CD1c-positive myeloid dendritic cell (primary cell): ENCODE results near the gene CPNE6.
"Not testable (repeated sequence)": the region's sequence is repeated elsewhere in the genome, so short reads cannot be mapped to it uniquely, and the experiment has no call there.

Source experiments
- DNase-seq: peaks from one replicate; pipeline ENCODE4 v3.0.0-alpha.2; 2016; ENCODE audit errors: extremely low spot score

Gene CPNE6

DNA sequence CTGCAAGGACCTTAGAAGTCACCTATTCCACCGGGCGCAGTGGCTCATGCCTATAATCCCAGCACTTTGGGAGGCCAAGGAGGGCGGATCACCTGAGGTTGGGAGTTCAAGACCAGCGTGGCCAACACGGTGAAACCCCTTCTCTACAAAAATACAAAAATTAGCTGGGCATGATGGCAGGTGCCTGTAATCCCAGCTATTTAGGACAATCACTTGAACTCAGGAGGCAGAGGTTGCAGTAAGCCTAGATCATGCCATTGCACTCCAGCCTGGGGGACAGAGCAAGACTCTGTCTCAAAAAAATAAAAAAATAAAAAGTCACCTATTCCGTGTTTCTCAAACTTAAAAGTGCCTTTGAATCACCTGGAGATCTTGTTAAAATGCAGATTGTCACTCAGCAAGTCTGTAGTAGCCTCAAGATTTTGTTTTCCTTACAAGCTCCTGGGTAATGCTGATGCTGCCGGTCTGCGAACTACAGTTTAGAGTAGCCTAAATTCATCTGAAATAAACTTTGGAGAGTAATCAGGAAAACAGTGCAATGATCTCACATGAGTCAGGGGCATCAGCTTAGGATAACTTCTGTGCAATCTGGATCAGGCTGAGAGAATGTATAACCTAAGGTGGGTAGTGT, 34.4 kb downstream of the CPNE6 start:
- not testable (repeated sequence) for DNase-seq

DNA sequence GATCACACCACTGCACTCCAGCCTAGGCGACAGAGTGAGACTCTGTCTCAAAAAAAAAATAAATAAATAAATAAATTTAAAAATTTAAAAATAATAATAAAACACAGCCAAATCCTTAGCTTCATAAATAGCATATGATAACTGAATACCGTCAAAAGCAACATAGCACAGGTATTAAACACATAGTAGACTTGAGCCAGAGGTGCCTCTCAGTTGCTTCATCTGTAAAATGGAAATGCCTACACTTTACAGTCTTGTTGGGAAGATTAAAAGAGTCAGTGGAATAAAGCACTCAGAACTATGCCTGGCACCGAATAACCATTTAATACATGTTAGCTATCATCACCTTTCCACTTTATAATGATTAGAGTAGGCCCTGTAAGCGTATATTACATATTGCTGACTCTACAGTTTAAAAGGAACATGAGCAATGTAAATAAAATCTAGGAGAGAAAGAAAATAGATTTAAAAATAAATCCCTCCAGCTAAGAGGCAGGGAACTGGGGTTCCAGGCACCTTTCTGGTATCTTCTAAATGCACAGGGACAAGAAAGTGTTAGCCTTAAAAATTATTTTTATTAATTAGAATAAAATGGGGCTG, 35.4 kb downstream of the CPNE6 start:
- no peak for DNase-seq

DNA sequence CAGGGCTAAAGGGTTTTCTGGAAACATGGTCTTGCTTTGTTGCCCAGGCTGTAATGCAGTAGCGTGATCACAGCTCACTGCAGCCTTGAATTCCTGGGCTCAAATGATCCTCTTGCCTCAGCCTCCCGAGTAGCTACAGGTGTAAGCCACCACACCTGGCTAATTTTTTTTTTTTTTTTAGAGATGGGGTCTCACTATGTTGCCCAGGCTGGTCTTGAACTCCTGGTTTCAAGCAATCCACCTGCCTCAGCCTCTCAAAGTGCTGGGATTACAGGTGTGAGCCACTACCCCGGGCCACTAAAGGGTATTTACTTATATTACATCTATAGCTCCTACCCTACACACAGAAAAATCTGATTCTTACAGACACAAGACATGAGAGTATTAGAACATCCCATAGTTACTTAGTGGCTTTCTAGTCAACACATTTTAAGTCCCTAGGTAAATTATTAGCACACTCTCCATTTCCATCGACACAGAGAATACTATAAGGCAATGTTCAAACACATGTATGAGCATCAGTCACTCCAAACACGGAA, 37.0 kb downstream of the CPNE6 start:
- DNase-seq = no peak

DNA sequence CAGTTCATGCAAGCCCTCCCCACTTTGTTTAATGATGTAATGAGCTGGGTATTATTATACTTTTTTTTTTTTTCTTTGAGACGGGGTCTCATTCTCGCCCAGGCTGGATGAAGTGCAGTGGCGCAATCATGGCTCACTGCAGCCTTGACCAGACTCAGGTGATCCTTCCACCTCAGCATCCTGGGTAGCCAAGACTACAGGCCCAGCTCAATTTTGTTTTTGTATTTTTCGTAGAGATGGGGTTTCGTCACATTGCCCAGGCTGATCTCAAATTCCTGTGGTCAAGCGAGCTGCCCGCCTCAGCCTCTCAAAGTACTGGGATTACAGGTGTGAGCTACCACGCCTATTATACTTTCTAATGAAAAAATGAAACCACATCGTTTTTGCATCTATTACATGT, 38.7 kb downstream of the CPNE6 start:
- no peak for DNase-seq

DNA sequence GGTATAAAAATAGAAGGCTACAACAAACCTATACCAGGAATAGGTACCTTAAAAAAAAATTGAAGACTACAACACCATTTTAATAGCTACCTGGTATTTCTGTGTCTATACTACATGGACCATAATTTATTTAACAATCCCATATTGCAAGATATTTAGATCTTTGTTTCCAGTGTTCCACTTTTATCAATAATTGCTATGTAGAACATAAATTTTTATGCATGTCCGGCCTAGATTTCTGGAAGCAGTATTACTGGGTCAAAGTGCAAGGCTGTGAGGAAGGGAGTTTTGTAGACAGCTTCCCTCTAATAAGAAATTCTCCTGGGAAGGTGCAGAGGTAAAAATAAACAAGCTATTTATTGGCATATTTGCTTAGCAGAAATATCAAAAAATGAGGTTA, 39.2 kb downstream of the CPNE6 start:
- DNase-seq = no peak

DNA sequence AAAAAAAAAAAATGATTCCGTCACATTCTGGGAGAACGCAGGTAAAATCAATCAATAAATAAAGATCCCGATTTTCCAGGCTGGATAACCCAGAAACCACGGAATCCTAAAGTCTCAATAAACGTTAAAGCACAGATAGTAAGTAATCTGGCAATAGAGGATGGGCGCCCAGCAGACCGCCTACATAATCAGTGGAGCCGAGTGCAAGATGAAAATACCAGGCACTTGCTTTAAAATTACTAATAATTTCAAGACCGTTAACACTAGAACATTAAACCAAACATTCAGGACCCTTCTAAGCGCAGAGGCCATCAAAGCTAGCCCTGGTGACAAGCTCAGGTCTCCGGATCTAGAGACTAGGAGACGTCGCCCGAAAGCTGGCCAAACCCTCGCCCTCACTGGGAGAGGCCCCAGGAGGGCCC, 42.0 kb downstream of the CPNE6 start:
- DNase-seq = peak; percentile 11

DNA sequence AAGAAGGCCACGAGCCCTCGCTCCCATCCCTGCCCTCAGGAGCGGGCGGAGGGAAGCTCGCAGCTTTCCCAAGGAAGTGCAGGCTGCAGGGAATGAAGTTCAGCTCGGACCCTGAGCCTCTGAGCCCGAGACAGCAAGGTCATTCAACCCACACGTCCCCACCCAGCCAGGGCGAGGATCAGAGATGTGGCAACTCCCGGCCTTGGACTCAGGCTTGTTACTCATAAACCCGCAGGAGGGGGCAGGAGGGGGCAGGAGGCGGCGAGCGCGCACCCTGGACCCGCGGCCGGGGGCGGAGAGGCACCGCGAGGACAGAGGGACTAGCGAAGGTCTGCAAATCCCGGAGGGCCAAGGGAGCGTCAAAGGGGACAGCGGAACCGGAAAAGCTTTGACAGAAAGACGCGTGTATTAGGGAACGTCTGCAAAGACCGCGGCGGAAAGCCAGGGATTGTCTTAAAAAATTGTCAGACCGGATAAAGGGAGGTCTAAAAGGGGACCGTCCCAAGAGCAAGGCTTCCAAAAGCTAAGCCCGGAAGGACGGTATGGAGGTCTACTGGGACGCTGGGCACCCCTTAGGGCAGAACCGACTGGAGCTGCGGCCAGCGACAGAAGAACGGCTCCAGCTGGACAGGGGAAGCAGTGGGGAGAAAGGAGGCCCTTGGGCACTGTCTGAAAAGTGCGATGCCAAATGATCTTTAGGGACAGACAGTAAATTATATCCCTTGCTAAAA, 42.6 kb downstream of the CPNE6 start:
- DNase-seq = peak; percentile 96

DNA sequence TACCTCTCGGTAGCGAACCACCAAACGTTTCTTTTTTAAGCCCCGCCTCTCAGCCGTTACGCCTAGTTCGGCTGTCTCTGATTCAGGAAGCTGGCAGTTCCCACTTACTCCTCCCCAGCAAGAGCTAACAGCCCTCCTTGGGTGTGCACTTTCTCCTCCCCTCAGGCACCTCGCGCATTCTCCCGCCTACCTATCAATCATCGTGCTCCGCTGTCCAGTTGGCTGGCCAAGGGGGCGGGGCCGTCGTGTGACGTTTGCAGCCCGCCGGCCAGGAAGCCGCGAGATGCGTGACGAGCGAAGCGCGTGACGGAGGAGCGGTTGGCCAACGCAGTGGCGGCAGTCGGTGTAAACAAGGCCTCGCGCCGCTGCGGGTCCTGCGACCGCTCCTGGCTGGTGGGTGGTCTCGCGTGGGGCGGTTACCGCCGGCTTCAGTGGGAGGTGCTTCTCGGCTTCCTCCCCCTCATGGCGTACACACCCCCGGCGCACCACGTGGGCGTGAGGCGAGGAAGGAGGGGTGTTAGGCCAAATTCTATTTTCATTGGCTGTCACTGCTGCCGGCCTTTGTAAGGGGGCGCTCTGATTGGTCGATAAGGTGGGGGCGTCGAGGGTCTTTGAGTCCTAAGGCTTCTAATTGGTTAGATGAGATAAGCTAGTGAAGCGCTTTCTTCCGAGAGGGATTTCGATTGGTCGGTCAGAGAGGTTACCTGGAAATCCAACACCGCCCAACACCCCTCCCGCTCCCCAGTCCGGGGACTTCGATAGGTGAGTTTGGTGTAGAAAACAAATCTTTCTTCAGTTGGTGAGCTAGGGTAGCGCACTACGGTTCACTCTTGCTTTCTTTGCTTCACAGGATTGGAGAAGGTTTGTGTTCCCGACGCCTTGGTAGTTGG, 43.4 kb downstream of the CPNE6 start, which contains the start of the genes DCAF11 and NRL:
DCAF11 (plus strand) TSS at position 246 of the 890 bp plus-strand sequence. CDS start 818 bp downstream, outside the sequence.
NRL (minus strand) TSS at position 418 of the 890 bp plus-strand sequence. CDS start 32,101 bp downstream, outside the sequence.
- peak; percentile 99 for DNase-seq

DNA sequence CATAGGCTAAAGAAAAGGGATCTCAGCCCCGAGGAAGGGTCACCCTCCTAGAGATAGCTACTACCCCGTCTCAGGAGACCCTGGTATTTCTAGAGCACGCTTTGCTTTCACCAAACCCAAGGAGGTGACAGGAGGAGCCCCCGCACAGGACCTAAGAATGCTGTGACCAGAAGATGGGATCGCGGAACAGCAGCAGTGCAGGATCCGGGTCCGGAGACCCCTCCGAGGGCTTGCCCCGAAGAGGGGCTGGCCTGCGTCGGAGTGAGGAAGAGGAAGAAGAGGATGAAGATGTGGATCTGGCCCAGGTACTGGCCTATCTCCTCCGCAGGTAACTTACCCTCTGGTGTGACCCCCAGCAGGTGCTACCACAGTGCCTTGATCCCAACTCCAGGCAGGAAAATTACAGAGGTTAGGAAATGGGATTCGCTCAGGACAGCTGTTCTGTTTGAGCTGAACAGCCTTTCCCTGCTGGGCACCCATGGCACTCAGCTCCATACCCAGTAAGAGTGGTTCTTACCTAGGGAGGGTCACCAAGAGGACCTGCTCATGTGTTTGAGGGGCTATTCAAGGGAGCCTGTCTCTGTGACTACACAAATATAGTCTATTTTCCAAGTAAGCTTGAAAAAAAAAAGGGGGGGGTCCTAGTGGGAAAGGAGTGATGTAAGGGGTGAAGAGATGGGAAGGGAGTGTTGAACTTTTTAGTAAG, 44.2 kb downstream of the CPNE6 start:
- DNase-seq = no peak

DNA sequence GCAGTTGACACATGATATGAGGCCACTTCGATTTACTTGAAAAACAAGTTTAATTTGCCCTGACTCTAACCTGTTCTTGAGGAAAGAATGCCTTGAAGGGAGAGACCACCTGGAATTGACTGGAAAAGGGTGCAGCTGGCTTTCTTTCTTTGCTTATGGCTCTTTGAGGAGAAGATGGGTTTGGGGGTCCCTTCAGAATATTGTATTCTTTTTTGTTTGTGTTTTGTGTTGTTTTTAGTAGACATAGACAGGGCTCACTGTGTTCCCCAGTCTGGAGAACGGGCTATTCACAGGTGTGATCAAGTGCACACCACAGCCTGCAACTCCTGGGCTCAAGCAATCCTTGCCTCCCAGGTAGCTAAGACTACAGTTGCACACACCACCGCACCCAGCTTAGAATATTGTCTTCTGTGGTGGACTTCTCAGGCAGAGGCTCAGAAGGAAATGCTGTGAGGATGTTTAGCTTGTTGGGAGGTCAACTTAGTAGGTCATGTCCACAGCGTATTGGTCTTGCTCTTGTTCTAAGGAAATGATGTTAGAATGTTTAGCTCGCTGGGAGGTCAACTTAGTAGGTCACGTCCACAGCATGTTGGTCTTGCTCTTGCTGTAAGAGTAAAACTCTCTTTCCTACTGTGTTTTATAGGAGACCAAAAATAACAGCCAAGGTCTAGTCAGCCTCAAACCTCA, 44.9 kb downstream of the CPNE6 start:
- no peak for DNase-seq

DNA sequence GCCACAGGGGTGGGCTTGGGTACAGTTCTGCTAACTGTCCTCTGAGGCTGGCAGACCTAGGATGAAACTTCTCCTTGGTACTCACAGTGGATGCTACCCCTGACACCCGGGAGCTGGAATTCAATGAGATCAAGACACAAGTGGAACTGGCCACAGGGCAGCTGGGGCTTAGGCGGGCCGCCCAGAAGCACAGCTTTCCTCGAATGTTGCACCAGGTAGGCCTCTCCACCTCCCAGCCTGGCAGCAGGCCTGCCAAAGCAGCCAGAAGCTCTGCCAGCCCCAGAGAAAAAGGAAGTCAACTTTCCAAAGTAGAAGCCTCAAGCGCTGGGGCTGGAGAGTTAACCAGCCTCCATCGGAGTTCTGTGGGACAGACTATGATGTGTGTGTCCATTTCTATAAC, 45.8 kb downstream of the CPNE6 start:
- DNase-seq = no peak

DNA sequence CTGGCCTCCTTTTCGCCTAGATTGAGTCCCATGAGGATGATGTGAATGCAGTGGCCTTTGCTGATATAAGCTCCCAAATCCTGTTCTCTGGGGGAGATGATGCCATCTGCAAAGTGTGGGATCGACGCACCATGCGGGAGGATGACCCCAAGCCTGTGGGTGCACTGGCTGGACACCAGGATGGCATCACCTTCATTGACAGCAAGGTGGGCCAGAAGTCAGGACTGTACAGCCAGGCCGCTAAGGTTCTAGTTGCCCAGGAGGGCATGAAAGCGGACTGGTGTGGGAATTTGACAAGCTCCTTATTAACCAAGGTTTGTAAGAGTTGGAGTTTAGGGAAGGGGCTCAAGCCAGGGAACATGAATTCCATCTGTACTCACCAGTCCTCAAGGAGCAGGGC, 48.3 kb downstream of the CPNE6 start:
- DNase-seq = no peak

DNA sequence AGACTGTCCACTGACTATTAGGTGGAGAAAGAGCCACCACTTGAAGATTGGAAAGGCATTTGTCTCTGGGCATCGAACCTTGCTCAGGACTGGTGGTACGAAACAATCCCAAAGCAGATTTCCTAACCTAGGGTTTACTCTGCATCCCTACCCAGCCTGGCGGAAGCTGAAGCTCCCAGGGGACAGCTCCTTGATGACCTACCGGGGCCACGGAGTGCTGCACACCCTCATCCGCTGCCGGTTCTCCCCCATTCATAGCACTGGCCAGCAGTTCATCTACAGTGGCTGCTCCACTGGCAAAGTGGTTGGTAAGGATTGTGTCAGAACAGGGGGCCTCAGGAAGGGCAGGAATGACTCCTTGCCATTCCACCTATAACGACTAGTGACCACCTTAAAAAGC, 49.8 kb downstream of the CPNE6 start:
- DNase-seq = no peak

DNA sequence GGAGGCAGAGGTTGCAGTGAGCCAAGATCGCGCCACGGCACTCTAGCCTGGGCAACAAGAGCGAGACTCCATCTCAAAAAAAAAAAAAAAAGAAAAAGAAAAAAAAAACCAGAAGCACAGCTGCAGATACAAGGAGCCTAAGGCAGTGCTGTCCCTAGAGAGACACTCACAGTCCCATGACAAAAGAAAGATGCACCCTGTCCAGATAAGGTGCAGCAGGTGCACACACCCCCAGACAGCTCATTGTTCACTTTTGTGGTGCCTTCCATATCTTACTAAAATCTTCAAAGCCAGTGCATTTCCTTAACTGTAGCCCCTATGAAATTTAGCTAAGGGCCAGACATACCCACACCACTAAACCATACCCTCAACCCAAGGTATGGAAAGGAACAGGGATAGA, 51.1 kb downstream of the CPNE6 start:
- DNase-seq = no peak

DNA sequence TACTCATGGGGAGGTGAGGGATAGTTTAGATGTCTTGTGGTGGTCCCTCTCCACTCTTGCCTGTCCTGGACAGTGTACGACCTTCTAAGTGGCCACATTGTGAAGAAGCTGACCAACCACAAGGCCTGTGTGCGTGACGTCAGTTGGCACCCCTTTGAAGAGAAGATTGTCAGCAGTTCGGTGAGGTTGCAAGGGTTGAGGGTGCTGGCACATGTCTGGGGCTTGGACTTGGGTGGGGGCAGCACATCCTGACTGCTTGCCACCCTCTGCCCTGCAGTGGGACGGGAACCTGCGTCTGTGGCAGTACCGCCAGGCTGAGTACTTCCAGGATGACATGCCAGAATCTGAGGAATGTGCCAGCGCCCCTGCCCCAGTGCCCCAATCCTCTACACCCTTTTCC, 51.5 kb downstream of the CPNE6 start:
- DNase-seq = no peak

DNA sequence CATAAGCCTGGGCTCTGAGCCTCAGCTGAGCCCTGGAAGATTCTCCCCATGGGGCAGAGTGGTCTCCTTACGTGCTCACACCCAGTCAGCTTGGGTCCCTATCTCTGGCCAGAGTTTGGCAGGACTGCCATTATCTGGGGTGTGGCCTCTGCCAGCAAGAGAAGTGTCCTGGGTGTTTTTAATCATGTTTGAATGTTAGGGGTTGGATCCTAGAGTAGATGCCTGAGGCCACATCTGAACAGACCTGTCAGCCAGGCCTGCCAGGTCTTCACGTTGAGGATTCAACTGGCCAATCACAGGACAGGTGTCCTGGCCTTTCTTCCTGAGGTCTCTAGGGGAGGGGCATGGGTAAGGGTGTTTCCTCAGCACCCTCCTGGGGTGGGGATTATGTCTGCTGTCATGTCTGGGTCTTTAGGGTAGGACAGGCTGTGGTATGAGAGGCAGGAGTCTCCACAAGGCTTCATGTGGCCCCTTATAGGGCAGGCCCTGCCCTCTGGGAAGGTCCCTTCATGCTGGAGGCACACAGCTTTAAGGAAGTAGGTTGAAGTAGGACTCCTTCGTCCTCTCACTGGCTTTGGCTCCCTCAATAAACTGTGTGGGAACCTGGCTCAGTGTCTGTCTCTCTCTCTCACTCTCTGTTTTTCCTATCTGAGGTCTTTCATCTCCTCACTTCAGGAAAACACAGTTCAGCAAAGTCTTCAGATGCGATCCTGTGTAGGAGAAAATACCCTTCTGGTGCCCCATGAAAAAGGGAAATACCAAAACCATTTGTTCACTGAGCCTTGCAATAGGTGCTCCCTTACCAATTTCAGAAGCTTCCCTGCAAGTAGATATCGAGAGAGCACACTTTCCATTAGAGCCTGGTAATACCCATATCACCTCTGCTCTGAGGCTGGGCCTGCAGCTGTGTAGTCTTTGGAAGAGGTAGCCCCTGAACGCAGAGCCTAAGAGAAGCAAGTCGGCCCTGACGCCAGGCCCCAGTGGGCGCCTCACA, 52.4 kb downstream of the CPNE6 start:
- no peak for DNase-seq

DNA sequence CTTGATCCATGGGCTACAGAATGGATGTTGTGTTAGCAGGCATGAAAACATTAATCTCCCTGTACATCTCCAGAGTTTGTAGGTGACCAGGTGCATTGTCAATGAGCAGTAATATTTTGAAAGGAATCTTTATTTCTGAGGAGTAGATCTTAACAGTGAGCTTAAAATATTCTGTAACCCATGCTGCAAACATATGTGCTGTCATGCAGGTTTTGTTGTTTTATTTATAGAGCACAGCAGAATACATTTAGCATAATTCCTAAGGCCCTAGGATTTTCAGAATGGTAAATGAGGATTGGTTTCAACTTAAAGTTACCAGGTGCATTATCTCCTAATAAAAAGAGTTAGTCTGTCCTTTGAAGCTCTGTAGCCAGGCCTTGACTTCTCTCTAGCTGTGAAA, 55.6 kb downstream of the CPNE6 start:
- no peak for DNase-seq

DNA sequence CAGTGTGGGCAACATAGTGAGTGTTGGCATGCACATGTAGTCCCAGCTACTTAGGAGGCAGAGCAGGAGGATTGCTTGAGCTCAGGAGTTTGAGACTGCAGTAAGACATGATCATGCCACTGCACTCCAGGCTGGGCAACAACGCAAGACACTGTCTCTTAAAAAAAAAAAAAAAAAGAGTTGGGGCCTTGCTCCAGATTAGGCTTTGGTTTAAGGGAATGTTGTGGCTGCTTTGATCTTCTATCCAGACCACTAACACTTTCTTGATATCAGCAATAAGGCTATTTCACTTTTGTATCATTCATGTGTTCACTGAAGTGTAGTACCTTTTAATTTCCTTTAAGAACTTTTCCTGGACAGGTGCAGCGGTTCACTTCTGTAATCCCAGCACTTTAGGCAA, 56.3 kb downstream of the CPNE6 start:
- DNase-seq = no peak
